IMR-90 (cell line): ENCODE measurements around the gene MMRN1. TPM values are rescaled to one million over a fixed set of nuclear protein-coding genes. Genes with fewer than 3 reads are reported as not detected.

Experiments used
- ATAC-seq: fragments of 200-7000 bp; cut with Tn5 transposase; 2 replicates; pipeline ENCODE4 v1.9.1; 2020; ENCODE audit warnings: low read depth, mild to moderate bottlenecking, moderate library complexity
- BruUV-seq: library from RNA; stranded (reverse); fragments of 400-500 nt; replicated peaks from 2 replicates; lab custom pipeline; 2021; lab: Mats Ljungman, UMichigan
- CTCF ChIA-PET: fragments of 300-600 bp; formaldehyde crosslinking; extraction: SDS; loops from one replicate; lab custom pipeline; 2021; ENCODE audit warnings: antibody characterized with exemption; lab: Yijun Ruan, JAX
- POLR2A ChIA-PET: fragments of 300-600 bp; sonication (Branson Sonifier 250); formaldehyde crosslinking; loops from one replicate; lab custom pipeline; 2022; ENCODE audit warnings: antibody characterized with exemption; ENCODE audit not compliant: unreplicated experiment; lab: Charles Lee
- DNase-seq: peaks from one replicate; pipeline ENCODE4 v3.0.0; 2013
- H2AFZ ChIP-seq: replicated peaks from 2 replicates; pipeline ENCODE3; 2013; ENCODE audit warnings: low read length, mild to moderate bottlenecking; ENCODE audit not compliant: poor library complexity
- H2AK5ac ChIP-seq: 2 replicates; pipeline ENCODE4 v1.6.1; 2013; ENCODE audit warnings: low read depth, low read length, inconsistent platforms
- H2AK9ac ChIP-seq: replicated peaks from 2 replicates; pipeline ENCODE3; 2013; ENCODE audit warnings: mild to moderate bottlenecking, low read depth, low read length, moderate library complexity; ENCODE audit not compliant: poor library complexity
- H2BK120ac ChIP-seq: 2 replicates; pipeline ENCODE4 v1.6.1; 2013; ENCODE audit warnings: low read depth, low read length, inconsistent platforms
- H2BK15ac ChIP-seq: 3 replicates; pipeline ENCODE4 v1.6.1; 2013; ENCODE audit warnings: low read depth, low read length, inconsistent platforms
- H2BK20ac ChIP-seq: 2 replicates; pipeline ENCODE4 v1.6.1; 2013; ENCODE audit warnings: low read depth, mild to moderate bottlenecking, inconsistent platforms, low read length, moderate library complexity
- H2BK5ac ChIP-seq: 2 replicates; pipeline ENCODE4 v1.6.1; 2013; ENCODE audit warnings: mild to moderate bottlenecking, low read depth, low read length, inconsistent platforms; ENCODE audit not compliant: poor library complexity, severe bottlenecking
- H3K14ac ChIP-seq: replicated peaks from 2 replicates; pipeline ENCODE4 v1.6.1; 2013; ENCODE audit warnings: low read depth, low read length, inconsistent platforms
- H3K18ac ChIP-seq: 2 replicates; pipeline ENCODE4 v1.6.1; 2013; ENCODE audit warnings: low read depth, low read length, control low read depth
- H3K23ac ChIP-seq: 2 replicates; pipeline ENCODE4 v1.6.1; 2013; ENCODE audit warnings: low read depth, low read length, inconsistent platforms
- H3K27ac ChIP-seq: 2 replicates; pipeline ENCODE4 v1.5.1; 2013; ENCODE audit warnings: mild to moderate bottlenecking, control low read depth, low read length; ENCODE audit not compliant: insufficient read depth
- H3K27me3 ChIP-seq: 2 replicates; pipeline ENCODE4 v1.6.1; 2013; ENCODE audit warnings: low read length; ENCODE audit not compliant: control insufficient read depth, insufficient read depth
- H3K36me3 ChIP-seq: 2 replicates; pipeline ENCODE4 v1.6.1; 2013; ENCODE audit warnings: low read length, mixed read lengths; ENCODE audit not compliant: control insufficient read depth, insufficient read depth
- H3K4ac ChIP-seq: 2 replicates; pipeline ENCODE4 v1.6.1; 2013; ENCODE audit warnings: low read depth, low read length, inconsistent platforms
- H3K4me1 ChIP-seq: 2 replicates; pipeline ENCODE4 v1.6.1; 2013; ENCODE audit warnings: low read length, mixed read lengths; ENCODE audit not compliant: control insufficient read depth, insufficient read depth
- H3K4me2 ChIP-seq: 2 replicates; pipeline ENCODE4 v1.6.1; 2013; ENCODE audit warnings: low read depth, mild to moderate bottlenecking, control low read depth, low read length, moderate library complexity
- H3K4me3 ChIP-seq: 2 replicates; pipeline ENCODE4 v1.5.1; 2013; ENCODE audit warnings: low read depth, mild to moderate bottlenecking, control low read depth, low read length, moderate library complexity; ENCODE audit not compliant: insufficient read depth
- H3K56ac ChIP-seq: 2 replicates; pipeline ENCODE4 v1.6.1; 2013; ENCODE audit warnings: low read length, inconsistent platforms; ENCODE audit not compliant: insufficient read depth; ENCODE audit errors: extremely low read depth
- H3K79me1 ChIP-seq, 2 experiments: 2 replicates each; pipeline ENCODE4 v1.6.1; 2013; ENCODE audit warnings: low read length in 2 of 2, inconsistent platforms in 1 of 2, low read depth in 1 of 2
- H3K9ac ChIP-seq: 2 replicates; pipeline ENCODE4 v1.6.1; 2013; ENCODE audit warnings: low read depth, low read length, control low read depth
- H3K9me1 ChIP-seq: 2 replicates; pipeline ENCODE4 v1.6.1; 2013; ENCODE audit warnings: low read length, inconsistent platforms; ENCODE audit not compliant: insufficient read depth
- H3K9me3 ChIP-seq: 2 replicates; pipeline ENCODE4 v1.6.1; 2013; ENCODE audit warnings: low read length; ENCODE audit not compliant: control insufficient read depth, insufficient read depth
- H4K20me1 ChIP-seq: 2 replicates; pipeline ENCODE4 v1.6.1; 2013; ENCODE audit warnings: low read length, inconsistent platforms; ENCODE audit not compliant: insufficient read depth
- H4K5ac ChIP-seq: 2 replicates; pipeline ENCODE4 v1.6.1; 2013; ENCODE audit warnings: mild to moderate bottlenecking, low read depth, low read length, control low read depth
- H4K8ac ChIP-seq, 2 experiments: 2 replicates each; pipeline ENCODE4 v1.6.1; 2013; ENCODE audit warnings: low read depth in 2 of 2, low read length in 2 of 2, control low read depth in 1 of 2, inconsistent platforms in 1 of 2
- H4K91ac ChIP-seq: 2 replicates; pipeline ENCODE4 v1.6.1; 2013; ENCODE audit warnings: low read depth, low read length, inconsistent platforms; ENCODE audit not compliant: insufficient read depth
- FOS ChIP-seq: fragments of 150-350 bp; IDR thresholded peaks from 2 replicates; pipeline ENCODE4 v1.6.1; 2016; ENCODE audit warnings: low read depth, low read length
- MAFK ChIP-seq: IDR thresholded peaks from 2 replicates; pipeline ENCODE4 v1.6.1; 2012; ENCODE audit warnings: low read depth, low read length, improper control_type of control experiment
- RFX5 ChIP-seq: IDR thresholded peaks from 2 replicates; pipeline ENCODE4 v1.8.0; 2012; ENCODE audit warnings: low read depth, mild to moderate bottlenecking, low read length, moderate library complexity
- WGBS, 2 experiments: methylation state at CpG; one replicate each; pipeline versions ENCODE4 v1.1.5 to v1.1.7; 2013; ENCODE audit warnings: missing lambda C conversion rate in 2 of 2; ENCODE audit not compliant: insufficient read length in 1 of 2; ENCODE audit errors: extremely low coverage in 2 of 2; 5-methylcytosine and 5-hydroxymethylcytosine counted together
- dilution Hi-C: fragments of 300-500 bp; cut with HindIII; formaldehyde crosslinking; loops from one replicate; pipeline ENCODE4 v1.14.3; 2018; ENCODE audit warnings: low sequenced_read_pairs; ENCODE audit not compliant: unreplicated experiment
- in situ Hi-C: fragments of 300-500 bp; cut with MboI; formaldehyde crosslinking; loops from 3 replicates; pipeline ENCODE4 v1.14.3; 2019; ENCODE audit warnings: low sequenced_read_pairs, inconsistent platforms, mixed read lengths
- intact Hi-C: fragments of 100-400 bp; cut with micrococcal nuclease; formaldehyde crosslinking; loops from 2 replicates; pipeline ENCODE4 v1.10.0; 2022
- polyA plus RNA-seq, 3 experiments: library from polyadenylated mRNA; depleted of rRNA; stranded (reverse); fragments of >200 nt; gene quantifications; 2 replicates each; pipeline ENCODE4 v1.2.3, GENCODE V29; 2012; ENCODE audit warnings: low replicate concordance in 1 of 3
- total RNA-seq: library from RNA; depleted of rRNA; stranded (reverse); fragments of >200 nt; gene quantifications from 2 replicates; pipeline ENCODE4 v1.2.3, GENCODE V29; 2012

The MMRN1 gene
- total and polyA plus RNA-seq, 2 of the 4 experiments (the other 2 are of a cell fraction): not detected

- no peak overlapping the region for H2BK120ac ChIP-seq
- no CpG with 5 or more reads among the region's 4 CpGs for WGBS, 2 experiments
- TF ChIP-seq RFX5 (no peak), MAFK (no peak), FOS (no peak)
- H4K91ac ChIP-seq: no peak overlapping the region
- H2AK5ac ChIP-seq: no peak overlapping the region
- ChIA-PET POLR2A (no interaction called here), CTCF (interaction anchor here (0.9 to 2.8 kb wide), 3 partner anchors 10 to 238 kb away, joined by 3 to 6 read pairs (median 5); no protein-coding TSS in a partner anchor)
- H3K4me3 ChIP-seq: no peak overlapping the region
- H3K79me1 ChIP-seq: no peaks in the 10 kb centered on the region
- no peak overlapping the region for H3K56ac ChIP-seq
- H3K4me2 ChIP-seq: no peak overlapping the region
- H2BK15ac ChIP-seq: no peak overlapping the region
- DNase-seq: no peak
- dilution Hi-C loops (no loop called here), in situ Hi-C loops (loop anchor here (10.0 kb wide), 1 partner anchor 214 kb away; no protein-coding TSS in a partner anchor), intact Hi-C loops (no loop called here)
- BruUV-seq: no TSS peak
- no peak overlapping the region for H4K8ac ChIP-seq
- no peak overlapping the region for H3K18ac ChIP-seq
- no peak overlapping the region for H3K14ac ChIP-seq
- no peaks in the 10 kb centered on the region for H3K36me3 ChIP-seq
- no peak for ATAC-seq
- H4K20me1 ChIP-seq: no peaks in the 10 kb centered on the region
- no peak overlapping the region for H3K23ac ChIP-seq
- no peaks in the 10 kb centered on the region for H3K27me3 ChIP-seq
- no peak overlapping the region for H4K5ac ChIP-seq
- no peak overlapping the region for H3K27ac ChIP-seq
- H3K9me3 ChIP-seq: no peaks in the 10 kb centered on the region
- H3K9me1 ChIP-seq: no peaks in the 10 kb centered on the region
- no peak overlapping the region for H3K4ac ChIP-seq
- H3K9ac ChIP-seq: no peak overlapping the region
- H2AFZ ChIP-seq: no peak overlapping the region
- no peaks in the 10 kb centered on the region for H3K4me1 ChIP-seq
- H2AK9ac ChIP-seq: no peak overlapping the region
- H2BK20ac ChIP-seq: no peak overlapping the region
- H2BK5ac ChIP-seq: no peak overlapping the region
These were observed 15.4 kb upstream of the MMRN1 start for GRCh38 chr4:89879215-89879614.
